Measurements from ENCODE around the gene CAVIN3. TPM values are rescaled to one million over a fixed set of nuclear protein-coding genes. Genes with fewer than 3 reads are reported as not detected.

Gene CAVIN3, protein sequence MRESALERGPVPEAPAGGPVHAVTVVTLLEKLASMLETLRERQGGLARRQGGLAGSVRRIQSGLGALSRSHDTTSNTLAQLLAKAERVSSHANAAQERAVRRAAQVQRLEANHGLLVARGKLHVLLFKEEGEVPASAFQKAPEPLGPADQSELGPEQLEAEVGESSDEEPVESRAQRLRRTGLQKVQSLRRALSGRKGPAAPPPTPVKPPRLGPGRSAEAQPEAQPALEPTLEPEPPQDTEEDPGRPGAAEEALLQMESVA
- 177 TPM for total RNA-seq (ENCODE audit: insufficient read depth, low replicate concordance)

DNA sequence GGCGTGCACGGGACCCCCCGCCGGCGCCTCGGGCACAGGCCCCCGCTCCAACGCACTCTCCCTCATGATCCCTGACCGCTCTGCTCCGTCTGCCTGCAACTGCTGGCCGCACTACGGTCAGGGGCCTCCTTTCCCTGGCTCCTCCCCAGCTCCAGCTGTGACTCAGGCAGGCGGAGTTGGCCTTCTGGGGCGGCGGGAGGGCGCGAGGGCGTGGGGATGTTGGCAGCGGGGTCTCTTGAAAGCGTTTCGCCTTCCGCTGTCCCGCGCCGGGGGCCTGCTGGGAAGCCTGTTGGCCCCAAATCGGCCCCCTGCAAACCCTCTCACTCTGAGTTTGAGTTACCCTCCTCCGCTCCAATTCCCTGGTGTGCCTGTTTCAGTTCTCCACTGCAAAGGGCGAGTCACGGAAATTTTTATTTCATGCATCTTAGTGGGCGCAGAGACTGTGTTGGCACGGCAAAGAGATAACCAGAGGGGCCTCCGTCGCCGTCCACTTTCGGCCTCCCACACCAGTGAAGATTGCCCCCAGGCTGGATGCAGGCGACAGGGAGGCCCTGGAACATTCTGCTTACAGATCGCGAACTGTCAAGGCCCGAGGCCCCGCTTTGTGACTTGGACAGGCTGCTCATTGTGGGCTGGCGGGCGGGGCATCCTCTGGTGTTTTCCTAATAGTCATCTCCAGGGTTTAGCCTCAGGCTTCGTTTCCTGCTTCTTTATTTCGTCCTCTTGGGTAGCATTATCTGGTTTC, at the start of gene CAVIN3:
Gene CAVIN3, minus strand, starts transcription at position 91 of the 745 bp plus-strand sequence. Its CDS starts 25 bp downstream, at position 66.
- peak; percentile 96 for DNase-seq (ENCODE audit: low spot score)

DNA sequence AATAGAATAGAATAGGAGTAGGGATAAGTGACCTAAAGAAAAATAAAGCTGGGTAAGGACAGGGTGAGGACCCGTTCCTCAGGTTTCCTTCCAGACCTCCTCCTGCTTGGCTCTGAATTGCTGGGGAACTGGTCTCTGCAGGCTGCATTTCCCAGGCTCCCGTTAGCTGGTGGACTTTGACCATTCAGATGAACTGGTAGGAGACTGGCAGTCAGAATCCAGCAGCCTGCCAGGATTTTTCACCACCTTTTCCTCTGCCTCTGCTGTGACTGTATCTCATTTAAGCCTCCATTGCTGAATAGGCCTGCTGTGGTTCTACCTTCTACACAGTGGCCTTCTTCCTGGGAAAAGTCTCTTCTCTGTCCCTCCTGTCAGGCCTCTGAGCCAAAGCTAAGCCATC, 45.4 kb upstream of the CAVIN3 start:
- DNase-seq (ENCODE audit: low spot score) = no peak

DNA sequence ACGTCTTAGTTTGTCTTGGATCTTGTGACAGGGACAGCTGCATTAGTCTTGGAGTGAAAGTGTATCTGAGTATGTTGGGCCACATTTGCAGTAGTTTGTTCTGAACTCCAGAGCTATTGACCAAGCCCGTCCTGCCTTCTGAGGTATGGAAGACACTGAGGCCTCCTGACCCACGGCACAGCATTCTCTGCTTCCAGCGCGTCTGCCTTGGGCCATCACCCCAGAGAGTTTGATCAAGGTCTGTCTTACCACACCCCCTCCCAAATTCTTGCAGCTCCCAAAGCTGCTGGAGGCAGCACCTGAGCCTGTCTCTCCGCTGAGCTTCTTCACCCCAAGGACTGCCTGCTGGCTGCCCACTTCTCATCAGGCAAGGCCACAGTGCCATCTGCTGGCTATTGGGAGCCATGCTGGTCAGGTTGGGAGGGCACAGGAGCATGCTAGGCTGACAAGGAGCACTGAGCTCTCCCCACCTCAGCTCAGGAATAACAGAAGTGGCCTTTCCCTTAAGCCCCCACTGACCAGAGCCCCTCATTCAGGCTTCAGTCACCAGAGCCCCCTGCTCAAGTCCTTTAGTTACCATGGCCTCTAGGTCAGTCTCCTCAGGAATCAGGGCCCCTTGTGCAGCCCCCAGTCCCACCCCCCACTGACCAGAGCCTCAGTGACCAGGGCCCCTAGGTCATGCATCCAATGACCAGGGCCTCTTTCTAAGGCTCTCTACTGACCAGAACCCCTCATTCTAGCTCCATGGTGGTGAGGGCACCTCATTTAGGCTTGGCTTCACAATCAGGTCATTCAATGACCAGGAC, 42.8 kb upstream of the CAVIN3 start:
- DNase-seq (ENCODE audit: low spot score) = peak; percentile 85

DNA sequence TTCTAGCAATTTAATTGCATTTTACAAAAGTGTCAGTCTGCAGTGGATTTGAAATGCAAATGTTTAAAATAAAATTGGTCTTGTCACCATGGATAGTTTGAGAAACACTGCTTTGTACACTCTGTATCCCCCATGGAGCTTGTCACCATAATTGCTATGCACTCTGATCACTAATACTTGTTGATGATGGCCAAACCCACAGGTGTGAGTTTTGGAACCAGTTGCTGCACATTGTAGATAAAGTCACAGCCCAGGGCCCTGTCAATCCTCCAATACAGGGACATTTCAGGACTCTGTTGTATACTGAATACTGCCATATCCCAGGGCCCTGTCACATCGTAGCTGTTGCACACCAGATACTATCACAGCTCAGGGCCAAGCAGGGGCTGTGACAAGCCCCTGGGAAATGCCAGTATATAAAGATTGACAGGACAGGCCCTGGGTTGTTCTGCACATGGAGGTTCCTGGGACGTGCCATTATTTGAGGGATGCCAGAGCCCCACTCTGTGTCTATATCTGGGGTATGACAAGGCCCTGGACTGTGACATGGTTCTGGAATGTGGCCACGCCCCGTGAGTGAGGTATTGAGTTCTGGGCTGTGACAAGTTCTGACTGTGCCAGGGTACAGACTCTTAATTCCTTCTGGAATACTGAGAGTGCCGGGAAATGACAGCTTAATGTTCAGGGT, 42.0 kb upstream of the CAVIN3 start:
- DNase-seq (ENCODE audit: low spot score) = peak; percentile 14

DNA sequence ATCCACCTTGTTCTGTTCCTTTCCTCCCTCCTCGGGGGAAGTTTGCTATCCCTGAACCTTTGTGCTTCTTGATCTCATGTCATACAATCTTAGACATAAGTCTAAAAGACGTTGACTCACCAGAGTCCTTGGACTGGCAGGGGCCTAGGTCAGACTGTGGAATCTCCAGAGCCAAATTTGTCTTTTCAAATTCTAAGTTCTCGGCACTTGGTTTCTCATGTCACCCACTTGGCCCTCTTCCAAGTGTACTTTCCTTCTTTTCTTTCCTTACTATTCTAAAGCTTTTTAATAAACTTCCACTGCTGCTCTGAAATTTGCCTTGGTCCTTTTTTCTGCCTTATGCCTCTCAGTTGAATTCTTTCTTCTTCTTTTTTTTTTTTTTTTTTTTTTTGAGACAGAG, 39.9 kb upstream of the CAVIN3 start:
- DNase-seq (ENCODE audit: low spot score) = no peak

DNA sequence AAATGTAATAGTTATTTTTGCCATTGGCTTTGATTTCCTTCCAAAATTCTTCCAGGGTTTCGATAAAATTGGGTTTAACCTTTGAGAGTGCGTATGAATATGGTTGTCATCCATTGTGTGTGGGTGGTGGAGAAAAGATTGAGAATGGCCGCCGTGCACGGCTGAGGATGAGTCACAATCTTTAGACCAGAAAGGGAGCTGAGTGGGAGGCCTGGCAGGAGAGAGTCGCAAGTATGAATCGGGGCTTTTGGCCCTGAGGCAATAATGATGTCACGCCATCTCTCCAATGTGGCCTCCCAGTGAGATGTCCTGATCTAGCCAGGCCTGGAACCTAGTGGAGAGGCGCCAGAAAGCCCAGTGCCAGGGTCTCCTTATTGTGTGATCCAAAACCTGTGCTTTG, 36.9 kb upstream of the CAVIN3 start:
- DNase-seq (ENCODE audit: low spot score) = no peak

DNA sequence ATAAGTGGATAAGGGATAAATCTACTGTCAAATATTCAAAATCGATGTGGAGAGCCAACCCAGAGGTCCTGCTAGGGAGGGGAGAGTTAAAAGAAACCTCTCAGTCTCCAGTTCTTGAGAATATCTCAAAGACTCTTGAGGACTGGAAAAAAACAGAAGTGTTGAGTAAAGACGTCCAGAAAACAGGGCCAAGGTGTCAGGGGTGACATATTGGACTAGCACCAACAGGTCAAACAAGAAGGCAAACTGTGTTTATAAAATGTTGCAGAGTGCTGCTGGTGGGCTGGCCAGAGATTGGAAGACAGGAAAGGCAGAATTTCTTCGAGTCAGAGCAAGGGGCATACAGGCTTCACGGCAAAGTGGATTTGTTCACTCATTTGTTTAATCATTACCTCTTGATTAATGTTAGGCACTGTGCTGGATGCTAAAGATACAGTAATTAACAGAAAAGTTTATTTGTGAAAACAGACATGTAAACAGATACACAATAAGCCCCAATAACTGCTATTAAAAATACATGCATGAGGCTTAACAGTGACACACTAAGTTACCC, 36.3 kb upstream of the CAVIN3 start:
- DNase-seq (ENCODE audit: low spot score) = no peak

DNA sequence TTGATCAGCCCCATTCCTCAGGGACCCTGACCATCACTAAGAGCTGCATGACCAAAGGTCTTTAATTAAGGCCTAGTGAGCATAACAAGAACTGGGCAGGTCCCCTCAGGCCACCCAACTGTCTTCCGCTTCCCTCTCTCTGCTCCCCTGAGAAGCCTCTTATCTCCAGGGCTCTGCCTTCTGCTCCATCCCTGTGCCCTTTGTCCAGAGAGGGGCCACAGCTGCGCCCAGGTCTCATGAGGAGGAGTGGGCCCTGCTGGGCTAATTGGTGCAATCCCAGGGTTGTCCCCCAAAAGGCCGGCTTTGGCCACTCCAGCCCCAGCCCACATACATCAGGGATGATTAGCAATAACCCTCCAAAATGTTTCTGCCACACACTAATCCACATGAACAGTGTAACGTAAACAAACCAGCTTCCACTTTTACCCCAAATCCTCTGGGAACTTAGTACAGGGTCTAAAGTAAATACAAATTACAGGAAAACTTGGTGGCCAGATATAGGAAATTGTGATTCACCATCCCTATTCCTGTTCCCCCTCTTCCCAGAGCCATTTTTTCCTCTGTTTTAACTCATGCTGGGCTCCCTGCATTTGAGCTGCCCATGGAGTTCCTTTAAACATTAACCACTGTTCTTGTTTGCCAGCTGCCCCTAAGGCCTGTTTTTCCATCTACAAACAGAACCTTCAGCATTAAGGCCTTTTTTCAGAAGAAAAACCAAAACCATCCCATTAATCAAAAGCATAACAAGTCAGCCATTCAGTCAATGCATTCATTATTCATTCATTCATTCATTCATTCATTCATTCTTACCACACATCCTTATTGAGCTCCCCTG, 34.6 kb upstream of the CAVIN3 start:
- no peak for DNase-seq (ENCODE audit: low spot score)

DNA sequence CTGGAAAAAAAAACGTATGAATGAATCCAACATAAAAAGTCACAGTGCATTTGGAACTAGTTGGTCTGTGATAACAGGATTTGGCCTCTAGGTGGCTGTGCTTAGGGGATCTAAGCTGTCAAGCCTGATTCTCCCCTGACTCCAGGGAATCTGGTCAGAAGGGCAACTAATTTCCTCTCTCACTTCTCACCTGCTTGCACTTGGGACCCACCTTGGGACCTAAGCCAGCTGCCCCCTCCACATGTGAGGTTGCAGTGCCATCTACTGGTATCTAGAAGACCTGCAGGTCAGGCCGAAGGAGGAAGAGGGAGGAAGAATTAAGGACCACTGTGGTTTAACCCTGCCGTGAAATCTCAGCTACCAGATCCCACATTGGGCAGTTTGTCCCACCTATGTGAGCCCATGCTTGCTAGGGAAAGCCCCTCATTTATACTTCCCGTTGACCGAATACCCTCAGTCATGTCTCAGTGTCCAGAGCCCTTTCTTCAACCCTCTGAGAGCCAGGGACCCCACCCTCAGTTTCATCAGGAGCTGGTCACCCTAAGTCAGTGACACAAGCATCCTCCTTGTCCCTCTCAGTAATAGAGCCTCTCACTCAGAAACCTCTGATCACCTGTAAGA, 33.2 kb upstream of the CAVIN3 start:
- peak; percentile 44 for DNase-seq (ENCODE audit: low spot score)

DNA sequence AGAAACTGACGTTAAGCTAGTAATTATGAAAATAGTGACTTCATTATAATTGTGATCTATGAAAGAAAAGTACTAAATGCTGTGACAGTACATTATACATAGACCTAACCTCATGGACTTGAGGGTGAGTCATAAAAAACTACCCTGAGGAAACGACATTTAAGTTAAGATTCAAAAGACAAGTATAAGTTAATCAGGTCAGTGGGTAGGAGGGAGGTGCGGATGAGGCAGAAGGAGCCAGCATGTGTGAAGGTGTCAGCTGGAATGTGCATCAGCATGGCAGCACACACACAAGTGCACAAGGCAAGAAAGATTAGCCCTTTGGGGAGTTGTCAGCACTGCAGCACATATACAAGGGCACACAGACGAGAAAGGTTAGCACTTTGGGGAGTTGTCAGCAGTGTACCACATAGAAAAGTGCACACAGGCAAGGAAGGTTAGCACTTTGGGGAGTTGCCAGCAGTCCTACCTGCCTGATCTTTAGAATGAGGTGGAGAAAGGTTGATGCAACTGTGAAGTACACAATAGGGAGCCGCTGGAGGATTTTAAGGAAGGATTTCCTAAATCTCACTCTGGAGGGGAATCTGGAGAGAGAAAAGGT, 31.6 kb upstream of the CAVIN3 start:
- no peak for DNase-seq (ENCODE audit: low spot score)

DNA sequence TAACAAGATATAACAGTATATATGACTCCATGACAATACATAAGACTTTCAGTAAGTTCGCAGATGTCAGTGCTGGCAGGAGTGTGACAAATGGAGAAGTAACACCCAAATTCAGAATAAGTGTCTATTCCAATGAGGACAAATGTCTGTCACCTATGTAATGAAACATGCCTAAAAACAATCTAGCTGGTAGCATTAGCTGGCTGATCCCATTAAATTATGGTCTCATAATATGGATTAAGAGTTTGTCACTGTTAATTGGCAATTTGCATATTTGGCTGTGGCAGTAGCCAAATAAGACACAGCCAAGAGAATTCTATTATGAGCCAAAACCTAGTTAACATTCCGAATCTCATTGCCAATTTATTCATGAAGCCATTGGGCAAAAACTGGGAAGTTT, 30.2 kb upstream of the CAVIN3 start:
- DNase-seq (ENCODE audit: low spot score) = no peak

DNA sequence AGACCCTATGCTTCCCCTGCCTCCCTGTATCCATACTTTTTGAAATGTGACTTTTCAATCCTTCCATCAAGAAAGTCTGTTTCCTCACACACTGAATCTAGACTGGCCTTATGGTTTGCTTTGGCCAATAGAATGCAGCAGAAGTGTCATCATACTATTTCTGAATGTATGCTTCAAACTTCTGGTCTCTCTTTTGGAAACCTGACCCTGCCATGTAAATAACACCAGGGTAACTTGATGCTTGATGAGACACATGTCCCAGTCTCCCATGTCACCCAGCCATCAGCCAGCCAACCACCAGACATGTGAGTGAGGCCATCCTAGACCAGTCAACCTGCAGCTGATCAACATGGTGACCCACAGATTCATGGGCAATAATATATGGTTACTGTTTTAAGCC, 29.7 kb upstream of the CAVIN3 start:
- DNase-seq (ENCODE audit: low spot score) = no peak

DNA sequence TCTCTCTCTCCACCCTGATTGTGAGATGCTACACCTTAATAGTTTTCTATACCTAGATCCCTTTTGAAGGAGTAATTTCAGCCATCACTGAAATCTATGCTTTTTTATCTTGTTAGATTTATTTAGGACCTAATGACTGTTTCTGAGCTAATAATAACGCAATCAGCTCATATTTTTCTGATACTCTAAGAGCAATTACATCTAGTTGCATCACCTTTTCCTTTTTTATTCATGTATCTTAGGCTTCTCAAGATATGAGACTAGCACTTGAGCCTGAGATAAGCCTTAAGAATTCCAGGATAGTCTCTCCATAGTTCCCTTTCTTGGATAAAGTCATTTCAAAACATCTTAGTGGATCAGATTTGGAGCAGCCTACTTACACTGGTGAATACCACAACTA, 25.1 kb upstream of the CAVIN3 start:
- peak; percentile 59 for DNase-seq (ENCODE audit: low spot score)

DNA sequence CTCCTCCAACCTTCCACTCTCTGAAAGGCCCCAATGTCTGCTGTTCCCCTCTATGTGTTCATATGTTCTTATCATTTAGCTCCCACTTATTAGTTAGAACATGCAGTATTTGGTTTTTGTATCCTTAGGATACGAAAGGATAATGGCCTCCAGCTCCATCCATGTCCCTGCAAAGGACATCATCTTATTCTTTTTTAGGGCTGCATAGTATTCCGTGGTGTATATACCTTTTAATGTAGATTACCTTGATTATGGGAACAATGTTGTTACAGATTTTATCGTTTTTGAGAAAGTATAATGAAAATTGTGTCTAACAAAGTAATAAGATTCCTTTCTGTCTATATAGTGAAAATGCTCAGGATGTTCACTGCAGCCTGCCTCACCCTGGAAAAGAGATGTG, 16.0 kb upstream of the CAVIN3 start:
- no peak for DNase-seq (ENCODE audit: low spot score)

DNA sequence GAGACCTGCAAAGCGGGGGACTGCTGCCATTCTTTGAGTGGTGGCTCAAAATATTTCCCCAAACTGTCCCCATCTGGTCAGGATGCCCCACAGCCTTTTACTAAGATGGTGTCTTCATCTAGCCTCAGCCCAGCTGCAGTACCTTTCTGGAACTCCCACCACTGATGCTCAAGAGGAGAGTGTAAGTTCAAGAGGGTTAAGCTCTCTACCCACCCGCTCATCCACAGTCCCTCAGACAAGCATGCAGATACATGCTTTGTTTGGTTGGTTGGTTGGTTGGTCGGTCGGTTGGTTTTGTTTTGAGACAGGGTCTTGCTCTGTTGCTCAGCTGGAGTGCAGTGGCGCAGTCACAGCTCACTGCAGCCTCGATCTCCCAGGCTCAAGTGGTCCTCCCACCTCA, 14.5 kb upstream of the CAVIN3 start:
- DNase-seq (ENCODE audit: low spot score) = no peak

DNA sequence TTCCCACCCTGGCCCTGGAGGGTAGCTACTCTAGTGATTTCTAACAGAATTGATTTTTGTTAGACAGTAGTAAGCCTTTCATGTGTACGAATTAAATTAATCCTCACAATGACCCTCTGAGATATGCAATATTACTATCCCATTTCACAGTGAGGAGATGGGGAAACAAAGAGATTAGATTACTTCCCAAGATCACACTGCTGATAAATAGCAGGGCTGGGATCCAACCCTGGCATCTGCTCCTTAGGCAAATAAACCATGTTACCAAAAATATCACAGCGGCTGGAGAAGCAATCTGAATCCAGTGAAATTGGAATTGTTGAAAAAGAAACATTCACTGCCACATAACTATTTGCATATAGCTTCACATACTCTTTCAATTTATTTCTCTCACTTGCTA, 12.8 kb upstream of the CAVIN3 start:
- no peak for DNase-seq (ENCODE audit: low spot score)

DNA sequence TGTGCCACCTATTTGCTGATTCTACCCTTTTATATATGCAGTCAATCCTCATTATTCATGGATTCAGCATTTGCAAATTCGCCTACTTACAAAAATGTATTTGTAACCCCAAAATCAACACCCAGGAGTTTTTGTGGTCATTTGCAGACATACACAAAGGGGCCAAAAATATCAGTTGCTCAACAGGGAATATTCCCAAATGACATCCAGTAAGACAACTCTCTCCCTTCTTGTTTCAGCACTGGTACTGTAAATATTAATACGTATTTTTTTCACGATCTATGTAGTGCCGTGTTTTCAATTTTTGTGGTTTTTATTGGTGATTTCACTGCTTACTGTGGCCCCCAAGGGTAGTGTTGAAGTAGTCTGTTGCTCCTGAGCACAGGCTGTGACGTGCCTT, 11.8 kb upstream of the CAVIN3 start:
- DNase-seq (ENCODE audit: low spot score) = no peak

DNA sequence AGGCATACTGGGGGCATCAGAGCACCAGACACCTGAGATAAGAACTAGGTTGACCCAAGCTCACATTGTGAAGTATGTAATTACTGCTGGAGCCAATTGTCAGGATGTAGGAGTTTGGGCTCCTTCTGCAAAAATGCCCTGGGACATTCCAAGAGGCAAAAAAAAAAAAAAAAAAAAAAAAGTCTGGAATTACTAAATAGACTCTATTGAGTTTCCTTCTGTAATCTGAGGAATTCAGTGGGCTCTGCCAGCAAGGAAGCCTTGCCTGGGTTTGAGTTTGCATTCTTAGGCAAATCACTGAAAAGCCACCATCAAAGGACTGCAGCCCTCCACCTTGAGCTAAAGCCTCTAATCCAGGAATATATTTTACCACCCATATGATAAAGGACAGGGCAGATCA, 8.0 kb upstream of the CAVIN3 start:
- DNase-seq (ENCODE audit: low spot score) = peak; percentile 10

DNA sequence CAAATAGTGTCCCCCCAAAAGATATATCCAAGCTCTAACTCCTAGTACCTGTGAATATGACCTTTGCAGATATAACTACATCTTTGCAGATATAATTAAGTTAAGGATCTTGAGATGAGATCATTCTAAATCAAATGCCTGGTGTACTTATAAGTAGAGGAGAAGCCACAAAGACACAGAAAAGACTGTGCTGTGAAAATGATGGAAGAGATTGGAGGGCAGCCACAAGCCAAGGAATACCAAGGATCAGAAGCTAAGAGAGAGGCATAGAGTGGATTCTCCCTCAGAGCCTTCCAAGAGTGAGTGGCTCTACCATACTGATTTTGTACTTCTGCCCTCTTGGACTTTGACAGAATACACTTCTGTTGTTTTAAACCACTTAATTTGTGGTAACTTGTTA, 7.5 kb upstream of the CAVIN3 start:
- DNase-seq (ENCODE audit: low spot score) = no peak

DNA sequence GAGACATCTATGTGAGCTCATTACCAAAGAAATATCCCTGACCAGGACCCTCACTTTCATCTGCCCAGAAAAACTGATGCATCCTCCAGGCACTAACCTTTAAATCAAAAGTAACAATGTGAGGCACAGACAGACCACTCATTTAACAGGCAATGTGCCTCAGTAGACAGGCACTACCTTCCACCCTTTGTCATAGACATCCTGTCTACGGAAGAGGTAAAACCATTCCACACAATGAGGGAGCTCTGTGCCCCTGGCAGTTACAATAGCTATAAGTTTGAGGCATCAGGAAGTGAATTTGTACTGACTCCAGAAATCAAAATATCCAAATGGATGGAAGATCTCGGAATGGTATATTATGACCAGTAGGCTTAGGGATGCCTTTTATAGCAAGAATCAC, 6.7 kb upstream of the CAVIN3 start:
- no peak for DNase-seq (ENCODE audit: low spot score)

Data from umbilical cord (tissue), 2 donors.